ENCODE results near the gene ARHGEF40. TPM values are rescaled to one million over a fixed set of nuclear protein-coding genes. Genes with fewer than 3 reads are reported as not detected.

The ARHGEF40 gene
- total RNA-seq, 1 experiment from 2014 or later, result 71.4 TPM

DNA sequence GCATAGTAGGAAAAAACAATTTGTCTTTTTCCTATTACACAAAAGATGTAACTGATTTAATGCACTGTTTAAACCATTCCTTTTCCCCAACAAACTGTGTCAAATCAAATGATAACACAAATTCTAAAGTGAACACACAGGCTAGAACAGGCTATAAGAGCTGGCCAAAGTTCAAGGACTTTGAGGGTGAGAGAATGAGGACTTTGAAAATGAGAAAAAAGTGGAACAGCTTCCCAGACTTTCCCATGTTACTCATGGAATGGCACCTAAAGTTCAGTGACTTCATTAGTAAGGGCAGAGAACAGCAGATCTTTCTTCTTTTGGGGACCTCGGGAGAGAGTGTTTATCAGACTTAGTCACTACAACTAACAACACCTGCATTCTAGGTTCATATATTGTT, 53.3 kb downstream of the ARHGEF40 start:
- Histone ChIP-seq H3T11ph (ENCODE audit: low read length) (no peak overlapping the region), H4K91ac (ENCODE audit: insufficient read length, low read depth, low read length) (no peak overlapping the region), H3K14ac (ENCODE audit: insufficient read depth, low read length) (no peak overlapping the region), H2BK120ac (ENCODE audit: low read depth, low read length, poor library complexity, severe bottlenecking) (no peak overlapping the region), H4K5ac (ENCODE audit: insufficient read length, low read depth, low read length) (no peak overlapping the region), H2AK5ac (ENCODE audit: insufficient read length, low read length) (no peak overlapping the region), H2BK15ac (ENCODE audit: low read depth, low read length) (no peak overlapping the region), H3K18ac (ENCODE audit: insufficient read length, low read depth, low read length) (no peak overlapping the region), H3K79me1 (ENCODE audit: insufficient read depth, low read depth, low read length, poor library complexity, severe bottlenecking) (no peaks in the 10 kb centered on the region), H2BK12ac (ENCODE audit: insufficient read length, low read depth, low read length) (no peak overlapping the region), H2BK20ac (ENCODE audit: low read depth, low read length, poor library complexity, severe bottlenecking) (no peak overlapping the region), H3K56ac (ENCODE audit: insufficient read length, low read depth, low read length) (no peak overlapping the region), H3K79me2 (ENCODE audit: insufficient read depth, low read length) (no peaks in the 10 kb centered on the region), H2BK5ac (ENCODE audit: insufficient read length, low read length) (no peak overlapping the region), H3K27ac (ENCODE audit: insufficient read length, low read depth, low read length) (no peak overlapping the region), H3K9me3 (ENCODE audit: control insufficient read depth, low read depth, low read length) (no peaks in the 10 kb centered on the region), H3K4me2 (ENCODE audit: insufficient read depth, insufficient read length, low read length) (no peak overlapping the region), H3K23ac (ENCODE audit: insufficient read length, low read depth, low read length) (no peak overlapping the region), H3K27me3 (ENCODE audit: insufficient read depth, low read length) (no peaks in the 10 kb centered on the region), H3K9ac (ENCODE audit: extremely low read depth, insufficient read length, low read length) (no peak overlapping the region), H4K8ac (replicated peaks; ENCODE audit: insufficient read length, low read depth, low read length) (no peak overlapping the region), H3K4ac (ENCODE audit: low read depth, low read length) (no peak overlapping the region), H2AFZ (ENCODE audit: low read length) (no peak overlapping the region), H3K23me2 (ENCODE audit: insufficient read length, low read depth, low read length, poor library complexity, severe bottlenecking) (no peaks in the 10 kb centered on the region), H3K4me1 (ENCODE audit: insufficient read depth, low read length) (no peaks in the 10 kb centered on the region), H4K20me1 (ENCODE audit: control insufficient read depth, insufficient read depth, insufficient read length) (no peaks in the 10 kb centered on the region)
- WGBS (ENCODE audit: extremely low coverage, insufficient read length, low lambda C conversion rate), result no CpG with 5 or more reads among the region's 1 CpG
- H3K4me3 Mint-ChIP-seq, result no peak overlapping the region
- H3K36me3 Mint-ChIP-seq (ENCODE audit: insufficient read depth in 1 of 3, low read depth in 3 of 3), result no peaks in the 10 kb centered on the region
- no peaks in the 10 kb centered on the region; a peak in 1 of 5 replicates for H3K9me3 Mint-ChIP-seq
- no peak overlapping the region for H3K27ac Mint-ChIP-seq
- TF ChIP-seq, protein P1, sequence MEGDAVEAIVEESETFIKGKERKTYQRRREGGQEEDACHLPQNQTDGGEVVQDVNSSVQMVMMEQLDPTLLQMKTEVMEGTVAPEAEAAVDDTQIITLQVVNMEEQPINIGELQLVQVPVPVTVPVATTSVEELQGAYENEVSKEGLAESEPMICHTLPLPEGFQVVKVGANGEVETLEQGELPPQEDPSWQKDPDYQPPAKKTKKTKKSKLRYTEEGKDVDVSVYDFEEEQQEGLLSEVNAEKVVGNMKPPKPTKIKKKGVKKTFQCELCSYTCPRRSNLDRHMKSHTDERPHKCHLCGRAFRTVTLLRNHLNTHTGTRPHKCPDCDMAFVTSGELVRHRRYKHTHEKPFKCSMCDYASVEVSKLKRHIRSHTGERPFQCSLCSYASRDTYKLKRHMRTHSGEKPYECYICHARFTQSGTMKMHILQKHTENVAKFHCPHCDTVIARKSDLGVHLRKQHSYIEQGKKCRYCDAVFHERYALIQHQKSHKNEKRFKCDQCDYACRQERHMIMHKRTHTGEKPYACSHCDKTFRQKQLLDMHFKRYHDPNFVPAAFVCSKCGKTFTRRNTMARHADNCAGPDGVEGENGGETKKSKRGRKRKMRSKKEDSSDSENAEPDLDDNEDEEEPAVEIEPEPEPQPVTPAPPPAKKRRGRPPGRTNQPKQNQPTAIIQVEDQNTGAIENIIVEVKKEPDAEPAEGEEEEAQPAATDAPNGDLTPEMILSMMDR (conservative IDR thresholded peaks at IDR 0.05), result no peak
- DNase-seq, result no peak
- H3K4me1 Mint-ChIP-seq, result no peaks in the 10 kb centered on the region
- peaks cover 3% of the 10 kb centered on the region; the same call in 1 of the 2 replicates for H3K27me3 Mint-ChIP-seq (ENCODE audit: low read depth)
